HepG2 (cell line): ENCODE results near the gene JAZF1. TPM values are rescaled to one million over a fixed set of nuclear protein-coding genes. Genes with fewer than 3 reads are reported as not detected.

Source experiments
- ATAC-seq: fragments of 200-7000 bp; cut with Tn5 transposase; 3 replicates; pipeline ENCODE4 v1.9.1; 2020; ENCODE audit warnings: mild to moderate bottlenecking, moderate library complexity
- BruUV-seq: library from RNA; stranded (reverse); fragments of 400-500 nt; replicated peaks from 2 replicates; lab custom pipeline; 2021; lab: Mats Ljungman, UMichigan
- CTCF ChIA-PET: fragments of 300-600 bp; formaldehyde crosslinking; extraction: SDS; loops from one replicate; lab custom pipeline; 2021; ENCODE audit warnings: low total read pairs, inconsistent platforms, low intra/inter-chr PET ratio; lab: Yijun Ruan, JAX
- POLR2A ChIA-PET: fragments of 350-600 bp; sonication (Branson Sonifier 250); formaldehyde crosslinking; loops from one replicate; lab custom pipeline; 2020; ENCODE audit warnings: antibody characterized with exemption, inconsistent platforms; lab: Yijun Ruan, JAX
- DNase-seq: peaks from one replicate; pipeline ENCODE4 v3.0.0-alpha.2; 2015; ENCODE audit warnings: low spot score
- FAIRE-seq: peaks from 3 replicates; lab custom pipeline; 2011; peaks lifted over from hg19 to GRCh38; lab: Jason Lieb, UNC
- H2AFZ ChIP-seq: one replicate; pipeline ENCODE4 v1.6.1; 2011; ENCODE audit warnings: low read length, inconsistent platforms
- H3K27ac ChIP-seq: fragments of 300-600 bp; 3 replicates; pipeline ENCODE4 v1.8.0; 2011; ENCODE audit warnings: mixed run types, mild to moderate bottlenecking, mixed read lengths, low read length, inconsistent platforms; ENCODE audit not compliant: insufficient read depth; ENCODE audit errors: extremely low read length
- H3K27me3 ChIP-seq, 2 experiments: fragments of 200-600 bp in 1 of 2; 2 replicates in 1 of 2; 3 replicates in 1 of 2; pipeline versions ENCODE4 v1.6.0 to v1.8.0; 2011; ENCODE audit warnings: low read length in 2 of 2, mild to moderate bottlenecking in 2 of 2, moderate library complexity in 2 of 2, inconsistent platforms in 1 of 2; ENCODE audit not compliant: insufficient read depth in 2 of 2, control insufficient read depth in 1 of 2
- H3K36me3 ChIP-seq, 2 experiments: fragments of 200-600 bp in 1 of 2; replicated peaks in 1 of 2; 2 replicates in 1 of 2; 3 replicates in 1 of 2; pipeline versions ENCODE4 v1.5.1 to v1.8.0; 2011; ENCODE audit warnings: low read length in 2 of 2, inconsistent platforms in 1 of 2; ENCODE audit not compliant: insufficient read depth in 2 of 2, control insufficient read depth in 1 of 2
- H3K4me1 ChIP-seq: 2 replicates; pipeline ENCODE4 v1.5.1; 2012; ENCODE audit warnings: low read length, inconsistent platforms; ENCODE audit not compliant: insufficient read depth
- H3K4me2 ChIP-seq: 2 replicates; pipeline ENCODE4 v1.6.0; 2011; ENCODE audit warnings: low read depth, low read length, inconsistent platforms
- H3K4me3 ChIP-seq, 3 experiments: fragments of 200-600 bp in 1 of 3; sonication (generic), shearing (Covaris generic) in 1 of 3; replicated peaks in 1 of 3; 2 replicates each; pipeline ENCODE4 v1.5.1; 2011 to 2016; ENCODE audit warnings: low read length in 3 of 3, inconsistent platforms in 2 of 3, low read depth in 2 of 3, mild to moderate bottlenecking in 2 of 3, control low read depth in 1 of 3, mixed read lengths in 1 of 3; ENCODE audit not compliant: insufficient read depth in 1 of 3
- H3K79me2 ChIP-seq: one replicate; pipeline ENCODE4 v1.6.1; 2011; ENCODE audit warnings: low read length, inconsistent platforms; ENCODE audit not compliant: insufficient read depth
- H3K9ac ChIP-seq: 2 replicates; pipeline ENCODE4 v1.6.0; 2011; ENCODE audit warnings: mild to moderate bottlenecking, low read depth, low read length, inconsistent platforms; ENCODE audit not compliant: insufficient read depth
- H3K9me3 ChIP-seq: 2 replicates; pipeline ENCODE4 v1.5.1; 2012; ENCODE audit warnings: mild to moderate bottlenecking, low read length
- H4K20me1 ChIP-seq: 2 replicates; pipeline ENCODE4 v1.6.0; 2011; ENCODE audit warnings: inconsistent platforms, mild to moderate bottlenecking, low read length, moderate library complexity; ENCODE audit not compliant: insufficient read depth
- CC2D1A ChIP-seq: sonication (generic); formaldehyde crosslinking; IDR thresholded peaks from 2 replicates; pipeline ENCODE4 v1.8.1; 2023; ENCODE audit warnings: mild to moderate bottlenecking, missing genetic modification reagents
- CEBPB ChIP-seq: IDR thresholded peaks from 2 replicates; pipeline ENCODE4 v1.6.1; 2011; ENCODE audit warnings: low read depth, low read length, improper control_type of control experiment, borderline replicate concordance
- CREM ChIP-seq, 2 experiments: sonication (generic) in 1 of 2; formaldehyde crosslinking in 1 of 2; IDR thresholded peaks; 2 replicates each; pipeline versions ENCODE4 v1.4.0 to v1.6.1; 2016 to 2020; ENCODE audit warnings: antibody characterized with exemption in 1 of 2, mild to moderate bottlenecking in 1 of 2, missing genetic modification reagents in 1 of 2
- DMAP1 ChIP-seq: IDR thresholded peaks from 2 replicates; pipeline ENCODE4 v1.6.1; 2016
- NCOA2 ChIP-seq: sonication (generic); formaldehyde crosslinking; IDR thresholded peaks from 2 replicates; pipeline ENCODE4 v1.8.0; 2022; ENCODE audit warnings: inconsistent platforms
- NONO ChIP-seq, 2 experiments: fragments of 450-650 bp in 1 of 2; sonication (generic) in 1 of 2; formaldehyde crosslinking in 1 of 2; IDR thresholded peaks in 1 of 2; conservative IDR thresholded peaks in 1 of 2; 2 replicates each; pipeline versions ENCODE4 v1.6.1 to v1.8.0; 2017 to 2022; ENCODE audit warnings: mild to moderate bottlenecking in 1 of 2, missing genetic modification reagents in 1 of 2, moderate library complexity in 1 of 2
- SP140L ChIP-seq: sonication (generic); formaldehyde crosslinking; IDR thresholded peaks from 2 replicates; pipeline ENCODE4 v1.4.0; 2020; ENCODE audit warnings: missing genetic modification reagents, borderline replicate concordance
- ZBTB38 ChIP-seq: sonication (generic); formaldehyde crosslinking; IDR thresholded peaks from 2 replicates; pipeline ENCODE4 v1.5.1; 2020; ENCODE audit warnings: mild to moderate bottlenecking, missing genetic modification reagents
- ZMYM4 ChIP-seq: sonication (generic); formaldehyde crosslinking; IDR thresholded peaks from 2 replicates; pipeline ENCODE4 v1.8.1; 2023; ENCODE audit warnings: mild to moderate bottlenecking, missing genetic modification reagents
- ZNF652 ChIP-seq: IDR thresholded peaks from 2 replicates; pipeline ENCODE4 v1.6.1; 2016; ENCODE audit warnings: low read depth, borderline replicate concordance
- WGBS: methylation state at CpG from one replicate; pipeline ENCODE4 v1.1.6; 2017; ENCODE audit warnings: low lambda C conversion rate; 5-methylcytosine and 5-hydroxymethylcytosine counted together
- in situ Hi-C: cut with HindIII; loops from 2 replicates; pipeline ENCODE4 v1.10.0; 2017; ENCODE audit warnings: low pct_unique_long_range_greater_than_20kb; ENCODE audit not compliant: extremely low pct_ligation_motif_present
- intact Hi-C: fragments of 100-400 bp; cut with micrococcal nuclease; formaldehyde crosslinking; loops from one replicate; pipeline ENCODE4 v1.10.0; 2022; ENCODE audit not compliant: unreplicated experiment
- polyA plus RNA-seq, 8 experiments: library from polyadenylated mRNA; depleted of rRNA in 3 of 8; stranded (reverse) in 7 of 8; unstranded in 1 of 8; fragments of >200 nt; fragmentation: Illumina TruSeq in 4 of 8; extraction: Trizol in 4 of 8; gene quantifications; 2 replicates each; pipeline versions ENCODE4 v1.2.1 to v1.2.3, GENCODE V29; 2011 to 2016; ENCODE audit warnings: low read depth in 4 of 8, missing spikeins in 1 of 8, mixed read lengths in 1 of 8; ENCODE audit not compliant: insufficient read depth in 1 of 8
- total RNA-seq, 5 experiments: library from RNA; depleted of rRNA; stranded (reverse); fragments of >200 nt; fragmentation: Illumina TruSeq; extraction: Trizol; gene quantifications; 2 replicates each; pipeline ENCODE4 v1.2.3, GENCODE V29; 2016; ENCODE audit warnings: low read depth in 1 of 5
- TF ChIP-seq, protein P1 (sequence below): sonication (generic); formaldehyde crosslinking; IDR thresholded peaks from 2 replicates; pipeline ENCODE4 v1.9.0; 2021; ENCODE audit warnings: missing genetic modification reagents, mild to moderate bottlenecking, borderline replicate concordance
- TF ChIP-seq, protein P2 (sequence below): IDR thresholded peaks from 2 replicates; pipeline ENCODE4 v1.6.1; 2012; ENCODE audit warnings: inconsistent platforms
- TF ChIP-seq, protein P3 (sequence below), 2 experiments: sonication (generic) in 1 of 2; formaldehyde crosslinking in 1 of 2; IDR thresholded peaks; 2 replicates each; pipeline versions ENCODE4 v1.4.0 to v1.6.1; 2018 to 2020; ENCODE audit warnings: missing genetic modification reagents in 2 of 2, borderline replicate concordance in 1 of 2, low read depth in 1 of 2, mild to moderate bottlenecking in 1 of 2, missing biosample characterization in 1 of 2
- TF ChIP-seq, protein P4 (sequence below): sonication (generic); formaldehyde crosslinking; IDR thresholded peaks from 2 replicates; pipeline ENCODE4 v1.4.0; 2020; ENCODE audit warnings: missing genetic modification reagents
- TF ChIP-seq, protein P5 (sequence below): sonication (generic); formaldehyde crosslinking; conservative IDR thresholded peaks from 2 replicates; pipeline ENCODE4 v1.4.0; 2020; ENCODE audit warnings: mild to moderate bottlenecking, missing genetic modification reagents, moderate library complexity

The JAZF1 gene
- total and polyA plus RNA-seq, 2 of the 13 experiments (the other 11 are each of a cell fraction or from before 2014, with no cell fraction given), result not detected

DNA sequence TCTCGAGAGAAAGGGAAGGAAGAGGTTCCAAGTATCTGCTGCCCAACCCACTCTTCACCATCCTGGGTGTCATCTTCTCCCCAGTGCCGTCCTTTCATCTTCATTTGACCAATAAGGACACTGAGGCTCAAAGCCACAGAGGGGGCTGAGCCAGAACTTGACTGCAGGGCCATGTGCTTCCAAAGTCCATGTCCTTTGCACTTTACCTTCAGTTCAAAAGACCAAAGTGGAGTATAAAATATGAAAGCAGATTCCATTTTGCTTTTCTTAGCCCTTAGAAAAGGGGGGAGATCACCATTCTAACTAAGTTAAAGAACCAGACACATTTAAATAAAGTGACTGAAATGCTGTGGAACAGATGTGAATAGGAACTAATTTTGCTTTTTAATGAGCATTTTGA is 56.2 kb downstream of the JAZF1 start (continued):
- TF ChIP-seq ZMYM4, result no peak
- TF ChIP-seq NCOA2 (CRISPR knock-in tag), result no peak
- TF ChIP-seq, protein P1, sequence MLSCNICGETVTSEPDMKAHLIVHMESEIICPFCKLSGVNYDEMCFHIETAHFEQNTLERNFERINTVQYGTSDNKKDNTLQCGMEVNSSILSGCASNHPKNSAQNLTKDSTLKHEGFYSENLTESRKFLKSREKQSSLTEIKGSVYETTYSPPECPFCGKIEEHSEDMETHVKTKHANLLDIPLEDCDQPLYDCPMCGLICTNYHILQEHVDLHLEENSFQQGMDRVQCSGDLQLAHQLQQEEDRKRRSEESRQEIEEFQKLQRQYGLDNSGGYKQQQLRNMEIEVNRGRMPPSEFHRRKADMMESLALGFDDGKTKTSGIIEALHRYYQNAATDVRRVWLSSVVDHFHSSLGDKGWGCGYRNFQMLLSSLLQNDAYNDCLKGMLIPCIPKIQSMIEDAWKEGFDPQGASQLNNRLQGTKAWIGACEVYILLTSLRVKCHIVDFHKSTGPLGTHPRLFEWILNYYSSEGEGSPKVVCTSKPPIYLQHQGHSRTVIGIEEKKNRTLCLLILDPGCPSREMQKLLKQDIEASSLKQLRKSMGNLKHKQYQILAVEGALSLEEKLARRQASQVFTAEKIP (CRISPR knock-in tag), result no peak
- no peak for TF ChIP-seq SP140L (CRISPR knock-in tag)
- no peak for TF ChIP-seq CEBPB
- TF ChIP-seq CREM (IDR thresholded peaks at IDR 0.05), result no peak
- no peak for TF ChIP-seq CREM (CRISPR knock-in tag; IDR thresholded peaks at IDR 0.05)
- no peak for TF ChIP-seq ZBTB38 (CRISPR knock-in tag)
- no peak for TF ChIP-seq NONO (IDR thresholded peaks at IDR 0.05)
- no peak for TF ChIP-seq NONO (CRISPR knock-in tag; conservative IDR thresholded peaks at IDR 0.05)
- TF ChIP-seq, protein P2, sequence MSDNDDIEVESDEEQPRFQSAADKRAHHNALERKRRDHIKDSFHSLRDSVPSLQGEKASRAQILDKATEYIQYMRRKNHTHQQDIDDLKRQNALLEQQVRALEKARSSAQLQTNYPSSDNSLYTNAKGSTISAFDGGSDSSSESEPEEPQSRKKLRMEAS, result no peak
- TF ChIP-seq ZNF652 (CRISPR knock-in tag), result no peak
- TF ChIP-seq, all 625 proteins: peak for 0

DNA sequence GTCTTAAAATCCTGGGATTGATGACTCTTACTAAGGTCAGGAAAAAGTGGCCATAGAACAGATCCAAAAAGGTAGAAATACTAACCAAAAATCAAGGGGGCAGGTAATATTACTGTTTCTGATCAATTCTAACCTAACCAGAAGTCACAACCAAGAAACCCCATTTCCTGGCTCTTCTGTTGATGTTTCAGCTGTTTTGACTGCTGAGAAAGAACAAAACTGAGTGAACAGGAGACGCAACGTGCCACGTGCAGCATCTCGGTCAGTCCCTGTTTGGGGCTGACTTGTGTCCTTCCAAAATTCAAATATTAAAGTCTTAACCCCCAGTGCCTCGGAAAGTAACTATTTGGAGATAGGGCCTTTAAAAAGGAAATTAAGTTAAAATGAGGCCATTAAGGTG is 56.8 kb downstream of the JAZF1 start:
- Histone ChIP-seq H3K4me2 (no peak overlapping the region), H2AFZ (no peak overlapping the region), H3K4me1 (no peaks in the 10 kb centered on the region), H4K20me1 (no peaks in the 10 kb centered on the region), H3K4me3 (no peak overlapping the region), H3K36me3 (no peaks in the 10 kb centered on the region), H3K79me2 (no peaks in the 10 kb centered on the region), H3K9ac (no peak overlapping the region), H3K27ac (no peak overlapping the region), H3K27me3 (peaks cover 0 to 6% of the 10 kb centered on the region in 2 experiments; a peak in 2 of 5 replicates), H3K9me3 (no peaks in the 10 kb centered on the region)
- intact Hi-C loops, result no loop called here
- WGBS, result 61% methylated on average over 5 of the region's 5 CpGs
- POLR2A ChIA-PET, result no interaction called here
- CTCF ChIA-PET, result no interaction called here
- in situ Hi-C loops, result no loop called here
- no TSS peak for BruUV-seq
- no peak for DNase-seq
- no peak for FAIRE-seq
- no peak for ATAC-seq
- TF ChIP-seq, protein P3, sequence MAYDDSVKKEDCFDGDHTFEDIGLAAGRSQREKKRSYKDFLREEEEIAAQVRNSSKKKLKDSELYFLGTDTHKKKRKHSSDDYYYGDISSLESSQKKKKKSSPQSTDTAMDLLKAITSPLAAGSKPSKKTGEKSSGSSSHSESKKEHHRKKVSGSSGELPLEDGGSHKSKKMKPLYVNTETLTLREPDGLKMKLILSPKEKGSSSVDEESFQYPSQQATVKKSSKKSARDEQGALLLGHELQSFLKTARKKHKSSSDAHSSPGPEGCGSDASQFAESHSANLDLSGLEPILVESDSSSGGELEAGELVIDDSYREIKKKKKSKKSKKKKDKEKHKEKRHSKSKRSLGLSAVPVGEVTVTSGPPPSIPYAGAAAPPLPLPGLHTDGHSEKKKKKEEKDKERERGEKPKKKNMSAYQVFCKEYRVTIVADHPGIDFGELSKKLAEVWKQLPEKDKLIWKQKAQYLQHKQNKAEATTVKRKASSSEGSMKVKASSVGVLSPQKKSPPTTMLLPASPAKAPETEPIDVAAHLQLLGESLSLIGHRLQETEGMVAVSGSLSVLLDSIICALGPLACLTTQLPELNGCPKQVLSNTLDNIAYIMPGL (CRISPR knock-in tag; IDR thresholded peaks at IDR 0.05; ENCODE audit: borderline replicate concordance in 1 of 2, low read depth in 1 of 2), result no peak
- TF ChIP-seq, protein P4, sequence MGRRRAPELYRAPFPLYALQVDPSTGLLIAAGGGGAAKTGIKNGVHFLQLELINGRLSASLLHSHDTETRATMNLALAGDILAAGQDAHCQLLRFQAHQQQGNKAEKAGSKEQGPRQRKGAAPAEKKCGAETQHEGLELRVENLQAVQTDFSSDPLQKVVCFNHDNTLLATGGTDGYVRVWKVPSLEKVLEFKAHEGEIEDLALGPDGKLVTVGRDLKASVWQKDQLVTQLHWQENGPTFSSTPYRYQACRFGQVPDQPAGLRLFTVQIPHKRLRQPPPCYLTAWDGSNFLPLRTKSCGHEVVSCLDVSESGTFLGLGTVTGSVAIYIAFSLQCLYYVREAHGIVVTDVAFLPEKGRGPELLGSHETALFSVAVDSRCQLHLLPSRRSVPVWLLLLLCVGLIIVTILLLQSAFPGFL (CRISPR knock-in tag), result no peak
- TF ChIP-seq CC2D1A (CRISPR knock-in tag) (no peak), DMAP1 (CRISPR knock-in tag) (no peak)
- TF ChIP-seq, protein P5, sequence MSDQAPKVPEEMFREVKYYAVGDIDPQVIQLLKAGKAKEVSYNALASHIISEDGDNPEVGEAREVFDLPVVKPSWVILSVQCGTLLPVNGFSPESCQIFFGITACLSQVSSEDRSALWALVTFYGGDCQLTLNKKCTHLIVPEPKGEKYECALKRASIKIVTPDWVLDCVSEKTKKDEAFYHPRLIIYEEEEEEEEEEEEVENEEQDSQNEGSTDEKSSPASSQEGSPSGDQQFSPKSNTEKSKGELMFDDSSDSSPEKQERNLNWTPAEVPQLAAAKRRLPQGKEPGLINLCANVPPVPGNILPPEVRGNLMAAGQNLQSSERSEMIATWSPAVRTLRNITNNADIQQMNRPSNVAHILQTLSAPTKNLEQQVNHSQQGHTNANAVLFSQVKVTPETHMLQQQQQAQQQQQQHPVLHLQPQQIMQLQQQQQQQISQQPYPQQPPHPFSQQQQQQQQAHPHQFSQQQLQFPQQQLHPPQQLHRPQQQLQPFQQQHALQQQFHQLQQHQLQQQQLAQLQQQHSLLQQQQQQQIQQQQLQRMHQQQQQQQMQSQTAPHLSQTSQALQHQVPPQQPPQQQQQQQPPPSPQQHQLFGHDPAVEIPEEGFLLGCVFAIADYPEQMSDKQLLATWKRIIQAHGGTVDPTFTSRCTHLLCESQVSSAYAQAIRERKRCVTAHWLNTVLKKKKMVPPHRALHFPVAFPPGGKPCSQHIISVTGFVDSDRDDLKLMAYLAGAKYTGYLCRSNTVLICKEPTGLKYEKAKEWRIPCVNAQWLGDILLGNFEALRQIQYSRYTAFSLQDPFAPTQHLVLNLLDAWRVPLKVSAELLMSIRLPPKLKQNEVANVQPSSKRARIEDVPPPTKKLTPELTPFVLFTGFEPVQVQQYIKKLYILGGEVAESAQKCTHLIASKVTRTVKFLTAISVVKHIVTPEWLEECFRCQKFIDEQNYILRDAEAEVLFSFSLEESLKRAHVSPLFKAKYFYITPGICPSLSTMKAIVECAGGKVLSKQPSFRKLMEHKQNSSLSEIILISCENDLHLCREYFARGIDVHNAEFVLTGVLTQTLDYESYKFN (CRISPR knock-in tag), result no peak
